Fibroblast of mammary gland (primary cell): ENCODE measurements around the gene PRLR.

Source experiments
- DNase-seq: peaks from one replicate; pipeline ENCODE4 v3.0.0-alpha.2; 2010; ENCODE audit warnings: low read depth
- H3K4me3 ChIP-seq: 2 replicates; pipeline ENCODE4 v1.5.1; 2011; ENCODE audit warnings: low read depth, mild to moderate bottlenecking, low read length, moderate library complexity; ENCODE audit not compliant: control insufficient read depth
- CTCF ChIP-seq: conservative IDR thresholded peaks from 2 replicates; pipeline ENCODE4 v1.5.1; 2011; ENCODE audit warnings: low read depth, low read length, inconsistent platforms; ENCODE audit not compliant: control insufficient read depth, insufficient read depth

Gene PRLR

GRCh38 chr5:35083150-35083549, 147.1 kb downstream of the PRLR start:
- TF ChIP-seq CTCF, result no peak
- H3K4me3 ChIP-seq, result no peak overlapping the region
- DNase-seq, result no peak

GRCh38 chr5:35082530-35082929, 147.8 kb downstream of the PRLR start:
- no peak for DNase-seq
- TF ChIP-seq CTCF, result no peak
- H3K4me3 ChIP-seq, result no peak overlapping the region

GRCh38 chr5:35081134-35081533, 149.2 kb downstream of the PRLR start:
- no peak overlapping the region for H3K4me3 ChIP-seq
- DNase-seq, result no peak
- no peak for TF ChIP-seq CTCF

- TF ChIP-seq CTCF, result no peak
- H3K4me3 ChIP-seq, result no peak overlapping the region
- no peak for DNase-seq
Observed at GRCh38 chr5:35073160-35073559, 157.1 kb downstream of the PRLR start.

GRCh38 chr5:35069188-35069587, 161.1 kb downstream of the PRLR start:
- no peak for TF ChIP-seq CTCF
- H3K4me3 ChIP-seq, result no peak overlapping the region
- no peak for DNase-seq

GRCh38 chr5:35067985-35068384, 162.3 kb downstream of the PRLR start:
- DNase-seq, result peak; percentile 56
- no peak for TF ChIP-seq CTCF
- no peak overlapping the region for H3K4me3 ChIP-seq

GRCh38 chr5:35066260-35066795, 164.0 kb downstream of the PRLR start:
- TF ChIP-seq CTCF, result no peak
- DNase-seq, result no peak
- no peak overlapping the region for H3K4me3 ChIP-seq
